DMS 273 (cell line): ENCODE results near the gene PHLDB2.

Source experiments
- DNase-seq: peaks from one replicate; lab custom pipeline; 2025; ENCODE audit not compliant: unreplicated experiment; lab: John Stamatoyannopoulos, UW

PHLDB2 gene

GRCh38 chr3:112013058-112013783 is 154.2 kb downstream of the PHLDB2 start:
- peak; percentile 50 for DNase-seq

DNA sequence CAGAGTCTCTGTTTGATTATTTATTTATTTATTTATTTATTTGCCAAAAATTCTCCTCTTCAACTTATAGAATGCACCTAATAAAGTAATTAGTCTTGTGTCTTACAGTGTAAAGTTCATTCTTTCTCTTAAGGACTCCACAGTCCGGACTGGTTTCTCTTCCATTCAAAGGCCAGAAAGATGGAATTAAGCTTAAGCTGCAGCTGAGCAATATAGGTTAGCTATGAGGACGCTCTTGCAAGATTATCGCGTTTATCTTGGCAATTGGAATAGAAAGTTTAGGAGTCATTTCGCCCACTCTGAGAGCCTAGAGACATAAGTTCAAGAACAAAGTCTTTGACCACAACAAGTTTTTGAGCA is 154.7 kb downstream of the PHLDB2 start:
- no peak for DNase-seq

DNA sequence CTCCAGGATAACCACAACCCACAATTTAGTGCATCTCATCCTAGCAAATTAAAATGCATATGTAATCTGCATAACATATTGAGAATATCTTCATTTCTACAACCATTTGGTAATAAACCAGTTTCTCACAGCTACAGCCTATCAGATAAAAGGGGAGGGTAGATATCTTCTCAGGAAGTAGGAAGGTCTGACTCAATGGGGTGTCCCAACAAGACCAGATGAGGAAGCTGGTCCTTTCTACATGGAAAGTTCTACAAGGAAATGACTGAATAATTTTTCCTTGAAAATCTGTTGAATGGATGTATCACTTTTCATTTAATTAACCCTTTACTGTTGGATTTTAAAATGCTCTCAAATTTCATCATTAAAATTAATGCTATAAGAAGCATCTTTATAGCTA is 158.0 kb downstream of the PHLDB2 start:
- no peak for DNase-seq

- DNase-seq = no peak
Observed at GRCh38 chr3:112018712-112019111, 159.6 kb downstream of the PHLDB2 start.

GRCh38 chr3:112019716-112020115 is 160.7 kb downstream of the PHLDB2 start:
- DNase-seq = no peak

DNA sequence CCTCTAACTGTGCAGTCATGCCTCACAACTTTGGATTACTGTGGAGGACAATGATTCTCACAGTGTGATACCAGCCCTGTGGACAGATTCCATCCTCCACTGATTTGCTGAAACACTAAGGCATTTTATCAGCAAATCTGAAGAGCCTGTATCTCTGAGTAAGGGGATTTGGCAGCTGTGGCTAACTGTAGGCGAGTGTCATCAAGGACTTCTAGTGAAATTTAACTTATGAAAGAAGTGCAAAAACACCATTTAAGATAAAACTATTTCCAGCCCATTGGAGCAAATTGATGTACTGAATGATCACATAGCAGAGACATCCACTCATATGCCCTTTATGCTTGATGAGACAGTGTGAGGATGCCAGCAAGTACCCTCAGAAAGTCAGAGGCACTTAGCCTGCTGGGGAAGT is 161.6 kb downstream of the PHLDB2 start:
- no peak for DNase-seq
